Measurements from ENCODE around the gene ADAM12.

The ADAM12 gene

GRCh38 chr10:126350216-126350992 lies 37.9 kb downstream of the ADAM12 start:
- TF ChIP-seq TCF12 (IDR thresholded peaks at IDR 0.05; ENCODE audit: low read depth) (no peak), USF1 (IDR thresholded peaks at IDR 0.05) (no peak)

- TF ChIP-seq MAX (IDR thresholded peaks at IDR 0.05) (no peak), NFIC (IDR thresholded peaks at IDR 0.05) (no peak), YY1 (IDR thresholded peaks at IDR 0.05; ENCODE audit: low read depth) (no peak), REST (IDR thresholded peaks at IDR 0.05; ENCODE audit: low read depth) (no peak), FOXM1 (IDR thresholded peaks at IDR 0.05; ENCODE audit: borderline replicate concordance, low read depth) (no peak), USF1 (IDR thresholded peaks at IDR 0.05) (no peak), ZBTB7A (IDR thresholded peaks at IDR 0.05; ENCODE audit: low read depth) (no peak), TAF1 (IDR thresholded peaks at IDR 0.05; ENCODE audit: low read depth) (no peak), TCF12 (IDR thresholded peaks at IDR 0.05; ENCODE audit: low read depth) (no peak), TEAD4 (IDR thresholded peaks at IDR 0.05) (no peak), RAD21 (IDR thresholded peaks at IDR 0.05; ENCODE audit: low read depth) (no peak), CEBPB (IDR thresholded peaks at IDR 0.05) (no peak), EP300 (IDR thresholded peaks at IDR 0.05; ENCODE audit: borderline replicate concordance) (no peak), CREB1 (IDR thresholded peaks at IDR 0.05; ENCODE audit: low read depth) (no peak), EGR1 (IDR thresholded peaks at IDR 0.05) (no peak)
These were observed 38.6 kb downstream of the ADAM12 start for GRCh38 chr10:126349676-126350075.

- TF ChIP-seq CEBPB (IDR thresholded peaks at IDR 0.05) (no peak), EGR1 (IDR thresholded peaks at IDR 0.05) (no peak), ZBTB7A (IDR thresholded peaks at IDR 0.05; ENCODE audit: low read depth) (no peak), RAD21 (IDR thresholded peaks at IDR 0.05; ENCODE audit: low read depth) (no peak), NFIC (IDR thresholded peaks at IDR 0.05) (no peak), MAX (IDR thresholded peaks at IDR 0.05) (no peak), TAF1 (IDR thresholded peaks at IDR 0.05; ENCODE audit: low read depth) (no peak), CREB1 (IDR thresholded peaks at IDR 0.05; ENCODE audit: low read depth) (no peak), YY1 (IDR thresholded peaks at IDR 0.05; ENCODE audit: low read depth) (no peak), EP300 (IDR thresholded peaks at IDR 0.05; ENCODE audit: borderline replicate concordance) (no peak), TEAD4 (IDR thresholded peaks at IDR 0.05) (no peak), USF1 (IDR thresholded peaks at IDR 0.05) (no peak), TCF12 (IDR thresholded peaks at IDR 0.05; ENCODE audit: low read depth) (no peak), REST (IDR thresholded peaks at IDR 0.05; ENCODE audit: low read depth) (no peak), FOXM1 (IDR thresholded peaks at IDR 0.05; ENCODE audit: borderline replicate concordance, low read depth) (no peak)
These were observed 39.2 kb downstream of the ADAM12 start for GRCh38 chr10:126349101-126349500.

GRCh38 chr10:126342680-126343079 lies 45.6 kb downstream of the ADAM12 start:
- no peak for TF ChIP-seq EGR1 (IDR thresholded peaks at IDR 0.05)
- TF ChIP-seq TAF1 (IDR thresholded peaks at IDR 0.05; ENCODE audit: low read depth): no peak
- TF ChIP-seq FOXM1 (IDR thresholded peaks at IDR 0.05; ENCODE audit: borderline replicate concordance, low read depth): no peak
- TF ChIP-seq NFIC (IDR thresholded peaks at IDR 0.05): no peak
- TF ChIP-seq TEAD4 (IDR thresholded peaks at IDR 0.05): no peak
- no peak for TF ChIP-seq TCF12 (IDR thresholded peaks at IDR 0.05; ENCODE audit: low read depth)
- no peak for TF ChIP-seq CEBPB (IDR thresholded peaks at IDR 0.05)
- no peak for TF ChIP-seq YY1 (IDR thresholded peaks at IDR 0.05; ENCODE audit: low read depth)
- no peak for TF ChIP-seq REST (IDR thresholded peaks at IDR 0.05; ENCODE audit: low read depth)
- TF ChIP-seq RAD21 (IDR thresholded peaks at IDR 0.05; ENCODE audit: low read depth): no peak
- no peak for TF ChIP-seq MAX (IDR thresholded peaks at IDR 0.05)
- TF ChIP-seq USF1 (IDR thresholded peaks at IDR 0.05): no peak
- TF ChIP-seq ZBTB7A (IDR thresholded peaks at IDR 0.05; ENCODE audit: low read depth): no peak
- TF ChIP-seq CREB1 (IDR thresholded peaks at IDR 0.05; ENCODE audit: low read depth): no peak
- no peak for TF ChIP-seq EP300 (IDR thresholded peaks at IDR 0.05; ENCODE audit: borderline replicate concordance)
